ENCODE results near the gene TAS2R1.
"Not testable (repeated sequence)": the region's sequence is repeated elsewhere in the genome, so short reads cannot be mapped to it uniquely, and the experiment has no call there.

The TAS2R1 gene

GRCh38 chr5:9604416-9604815, 25.7 kb downstream of the TAS2R1 start:
- H3K4me3 ChIP-seq (ENCODE audit: low read depth, low read length), result no peak overlapping the region
- TF ChIP-seq, protein P1, sequence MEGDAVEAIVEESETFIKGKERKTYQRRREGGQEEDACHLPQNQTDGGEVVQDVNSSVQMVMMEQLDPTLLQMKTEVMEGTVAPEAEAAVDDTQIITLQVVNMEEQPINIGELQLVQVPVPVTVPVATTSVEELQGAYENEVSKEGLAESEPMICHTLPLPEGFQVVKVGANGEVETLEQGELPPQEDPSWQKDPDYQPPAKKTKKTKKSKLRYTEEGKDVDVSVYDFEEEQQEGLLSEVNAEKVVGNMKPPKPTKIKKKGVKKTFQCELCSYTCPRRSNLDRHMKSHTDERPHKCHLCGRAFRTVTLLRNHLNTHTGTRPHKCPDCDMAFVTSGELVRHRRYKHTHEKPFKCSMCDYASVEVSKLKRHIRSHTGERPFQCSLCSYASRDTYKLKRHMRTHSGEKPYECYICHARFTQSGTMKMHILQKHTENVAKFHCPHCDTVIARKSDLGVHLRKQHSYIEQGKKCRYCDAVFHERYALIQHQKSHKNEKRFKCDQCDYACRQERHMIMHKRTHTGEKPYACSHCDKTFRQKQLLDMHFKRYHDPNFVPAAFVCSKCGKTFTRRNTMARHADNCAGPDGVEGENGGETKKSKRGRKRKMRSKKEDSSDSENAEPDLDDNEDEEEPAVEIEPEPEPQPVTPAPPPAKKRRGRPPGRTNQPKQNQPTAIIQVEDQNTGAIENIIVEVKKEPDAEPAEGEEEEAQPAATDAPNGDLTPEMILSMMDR (IDR thresholded peaks at IDR 0.05; ENCODE audit: low read depth, low read length), result no peak

DNA sequence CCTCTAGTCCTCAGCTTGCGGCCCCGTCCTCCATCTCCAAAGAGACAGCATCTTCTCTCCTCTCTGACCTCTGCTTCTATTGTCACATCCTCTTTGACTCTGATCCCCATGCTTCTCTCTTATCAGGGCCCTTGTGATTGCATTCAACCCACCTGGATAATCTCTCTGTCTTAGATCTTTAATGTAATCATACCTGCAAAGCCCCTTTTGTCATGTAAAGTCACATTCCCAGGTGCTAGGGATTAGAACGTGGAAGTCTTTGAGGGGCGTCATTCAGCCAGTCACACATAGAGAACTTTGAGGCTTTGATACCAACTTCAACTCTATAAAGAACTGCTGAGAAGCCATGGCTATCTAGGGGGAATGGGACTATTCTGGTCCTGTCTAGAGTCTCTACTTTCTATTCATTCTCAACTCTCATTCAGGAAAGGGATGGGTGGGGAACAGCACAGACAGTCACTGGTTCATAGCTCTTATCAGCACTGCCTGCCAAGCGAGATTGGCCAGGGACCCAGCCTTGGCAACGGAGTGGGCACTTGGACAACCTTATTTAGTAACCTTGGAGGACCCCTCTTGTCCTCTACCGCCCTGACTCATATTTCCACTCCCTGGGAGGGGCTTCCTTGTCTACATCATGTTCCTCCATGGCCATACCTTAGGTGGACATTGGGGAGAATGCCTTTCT, 29.0 kb downstream of the TAS2R1 start:
- H3K4me3 ChIP-seq (ENCODE audit: low read depth, low read length), result no peak overlapping the region
- TF ChIP-seq, protein P1 (IDR thresholded peaks at IDR 0.05; ENCODE audit: low read depth, low read length), result no peak

- no peak overlapping the region for H3K4me3 ChIP-seq (ENCODE audit: low read depth, low read length)
- TF ChIP-seq, protein P1 (IDR thresholded peaks at IDR 0.05; ENCODE audit: low read depth, low read length), result no peak
These were observed 30.8 kb downstream of the TAS2R1 start for GRCh38 chr5:9599391-9599790.

DNA sequence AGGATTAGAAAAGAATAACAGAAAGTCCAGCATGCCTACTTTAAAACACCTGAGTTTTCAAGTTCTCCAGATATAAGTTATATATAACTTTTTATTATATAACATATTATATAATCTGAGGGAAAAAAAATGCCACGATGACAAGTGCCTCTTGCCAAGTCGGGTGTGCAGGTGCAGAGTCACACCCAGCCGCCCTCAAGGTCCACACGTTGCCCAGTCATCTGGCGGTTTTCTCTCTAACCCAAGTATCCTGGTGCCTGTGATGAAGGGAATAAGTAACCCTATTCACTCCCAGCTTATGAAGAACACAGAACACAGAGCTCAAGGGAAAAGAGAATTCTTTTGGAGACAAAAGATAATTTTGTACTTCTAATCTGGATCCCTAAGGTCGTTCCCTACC, 31.8 kb downstream of the TAS2R1 start:
- not testable (repeated sequence) for H3K4me3 ChIP-seq (ENCODE audit: low read depth, low read length)

- H3K4me3 ChIP-seq (ENCODE audit: low read depth, low read length), result not testable (repeated sequence)
These were observed 32.8 kb downstream of the TAS2R1 start for GRCh38 chr5:9597322-9597721.

GRCh38 chr5:9596824-9597223, 33.3 kb downstream of the TAS2R1 start:
- no peak overlapping the region for H3K4me3 ChIP-seq (ENCODE audit: low read depth, low read length)
- TF ChIP-seq, protein P1 (IDR thresholded peaks at IDR 0.05; ENCODE audit: low read depth, low read length), result no peak

- TF ChIP-seq, protein P1 (IDR thresholded peaks at IDR 0.05; ENCODE audit: low read depth, low read length), result no peak
- no peak overlapping the region for H3K4me3 ChIP-seq (ENCODE audit: low read depth, low read length)
These were observed 33.9 kb downstream of the TAS2R1 start for GRCh38 chr5:9596171-9596780.

DNA sequence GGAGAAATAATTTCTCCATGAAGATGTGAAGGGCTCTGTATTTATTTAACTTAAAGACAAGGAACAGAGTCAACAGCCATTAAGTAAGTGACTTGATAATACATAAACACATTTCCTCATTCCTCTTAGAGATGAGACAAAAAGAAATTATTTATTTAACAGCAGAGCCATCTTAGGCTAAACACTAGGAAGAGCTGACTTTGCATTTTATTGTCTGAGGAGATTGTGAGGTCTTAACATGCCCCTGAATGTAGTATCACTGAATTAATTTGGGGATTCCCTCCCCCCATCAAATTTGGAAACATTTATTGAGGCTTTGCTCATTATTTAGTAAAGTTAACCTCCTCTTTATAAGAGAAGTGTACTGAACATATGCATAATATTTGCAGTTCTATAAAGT, 35.2 kb downstream of the TAS2R1 start:
- no peak overlapping the region for H3K4me3 ChIP-seq (ENCODE audit: low read depth, low read length)
- TF ChIP-seq, protein P1 (IDR thresholded peaks at IDR 0.05; ENCODE audit: low read depth, low read length), result no peak
